Pons (tissue), 1 donor: ENCODE data around the gene SHROOM3.

Experiments
- DNase-seq: peaks from one replicate; pipeline ENCODE4 v3.0.0-alpha.2; 2016; ENCODE audit warnings: low spot score

Gene SHROOM3

GRCh38 chr4:76663824-76664223 lies 228.8 kb downstream of the SHROOM3 start:
- DNase-seq: no peak

GRCh38 chr4:76665153-76665552 lies 230.1 kb downstream of the SHROOM3 start:
- DNase-seq: no peak

- no peak for DNase-seq
Observed at GRCh38 chr4:76665721-76666120, 230.7 kb downstream of the SHROOM3 start.

- DNase-seq: no peak
Observed at GRCh38 chr4:76666944-76667532, 232.0 kb downstream of the SHROOM3 start.

- DNase-seq: no peak
Observed at GRCh38 chr4:76670631-76671030, 235.6 kb downstream of the SHROOM3 start.

GRCh38 chr4:76673362-76673761 lies 238.3 kb downstream of the SHROOM3 start:
- no peak for DNase-seq

GRCh38 chr4:76674983-76675382 lies 240.0 kb downstream of the SHROOM3 start:
- DNase-seq: no peak

- no peak for DNase-seq
Observed at GRCh38 chr4:76677571-76678326, 242.7 kb downstream of the SHROOM3 start.

GRCh38 chr4:76679691-76680090 lies 244.7 kb downstream of the SHROOM3 start:
- DNase-seq: no peak

GRCh38 chr4:76680952-76681351 lies 245.9 kb downstream of the SHROOM3 start:
- DNase-seq: no peak

GRCh38 chr4:76681996-76682395 lies 247.0 kb downstream of the SHROOM3 start:
- DNase-seq: no peak

GRCh38 chr4:76683144-76683543 lies 248.1 kb downstream of the SHROOM3 start:
- DNase-seq: no peak

- no peak for DNase-seq
Observed at GRCh38 chr4:76687746-76688448, 252.9 kb downstream of the SHROOM3 start.

- no peak for DNase-seq
Observed at GRCh38 chr4:76688619-76689144, 253.7 kb downstream of the SHROOM3 start.

- no peak for DNase-seq
Observed at GRCh38 chr4:76689145-76689817, 254.3 kb downstream of the SHROOM3 start.

- no peak for DNase-seq
Observed at GRCh38 chr4:76690011-76690905, 255.2 kb downstream of the SHROOM3 start.

GRCh38 chr4:76690906-76691275 lies 255.9 kb downstream of the SHROOM3 start:
- no peak for DNase-seq

GRCh38 chr4:76691807-76692582 lies 257.0 kb downstream of the SHROOM3 start:
- DNase-seq: no peak

GRCh38 chr4:76692761-76693160 lies 257.7 kb downstream of the SHROOM3 start:
- DNase-seq: no peak

- no peak for DNase-seq
Observed at GRCh38 chr4:76694056-76694455, 259.0 kb downstream of the SHROOM3 start.

- no peak for DNase-seq
Observed at GRCh38 chr4:76696109-76696508, 261.1 kb downstream of the SHROOM3 start.
